ENCODE results near the gene NPFF.

The NPFF gene

GRCh38 chr12:53530920-53531319 lies 23.6 kb upstream of the NPFF start:
- Histone ChIP-seq H3K4me1 (ENCODE audit: insufficient read depth, low read length) (no peaks in the 10 kb centered on the region), H3K36me3 (ENCODE audit: insufficient read depth, low read length) (peaks cover 17% of the 10 kb centered on the region)

DNA sequence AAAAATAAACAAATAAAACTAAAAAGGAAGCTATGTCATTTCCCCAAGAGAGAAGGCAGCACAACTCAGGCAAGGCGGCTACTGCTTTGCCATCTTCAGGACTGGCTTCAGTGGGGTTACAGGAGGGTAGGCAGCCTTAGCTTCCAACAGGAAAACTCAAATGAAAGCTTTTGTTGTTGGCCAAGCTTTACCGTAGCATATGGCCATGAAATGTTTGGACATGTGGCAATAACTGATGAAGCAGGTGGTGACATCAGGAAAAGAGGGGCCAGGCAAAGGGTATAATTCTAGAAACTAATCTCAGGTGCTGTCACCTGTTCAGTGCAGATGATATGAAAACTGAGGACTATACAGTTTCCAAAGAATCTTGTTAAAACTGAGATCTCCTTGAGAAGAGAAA lies 22.8 kb upstream of the NPFF start:
- Histone ChIP-seq H3K9ac (ENCODE audit: low read depth, low read length) (no peak overlapping the region), H3K36me3 (ENCODE audit: insufficient read depth, low read length) (peaks cover 17% of the 10 kb centered on the region), H3K9me3 (ENCODE audit: control insufficient read depth, insufficient read depth, low read length) (no peaks in the 10 kb centered on the region), H3K4me1 (ENCODE audit: insufficient read depth, low read length) (no peaks in the 10 kb centered on the region)

More at GRCh38 chr12:53530920-53531319, 23.6 kb upstream of the NPFF start:
- Histone ChIP-seq H3K9me3 (ENCODE audit: control insufficient read depth, insufficient read depth, low read length) (no peaks in the 10 kb centered on the region), H3K9ac (ENCODE audit: low read depth, low read length) (no peak overlapping the region)

- no peaks in the 10 kb centered on the region for H3K9me3 ChIP-seq (ENCODE audit: control insufficient read depth, insufficient read depth, low read length)
- H3K4me1 ChIP-seq (ENCODE audit: insufficient read depth, low read length) = no peaks in the 10 kb centered on the region
- no peak overlapping the region for H3K9ac ChIP-seq (ENCODE audit: low read depth, low read length)
- peaks cover 5% of the 10 kb centered on the region; the same call in 1 of the 2 replicates for H3K36me3 ChIP-seq (ENCODE audit: insufficient read depth, low read length)
These were observed 17.2 kb upstream of the NPFF start for GRCh38 chr12:53524476-53524875.

- Histone ChIP-seq H3K36me3 (ENCODE audit: insufficient read depth, low read length) (0 out of 2 replicates have a peak, but pooled peaks cover 5% of the 10 kb centered on the region), H3K4me1 (ENCODE audit: insufficient read depth, low read length) (no peaks in the 10 kb centered on the region), H3K9ac (ENCODE audit: low read depth, low read length) (no peak overlapping the region), H3K9me3 (ENCODE audit: control insufficient read depth, insufficient read depth, low read length) (no peaks in the 10 kb centered on the region)
These were observed 15.8 kb upstream of the NPFF start for GRCh38 chr12:53523131-53523530.

DNA sequence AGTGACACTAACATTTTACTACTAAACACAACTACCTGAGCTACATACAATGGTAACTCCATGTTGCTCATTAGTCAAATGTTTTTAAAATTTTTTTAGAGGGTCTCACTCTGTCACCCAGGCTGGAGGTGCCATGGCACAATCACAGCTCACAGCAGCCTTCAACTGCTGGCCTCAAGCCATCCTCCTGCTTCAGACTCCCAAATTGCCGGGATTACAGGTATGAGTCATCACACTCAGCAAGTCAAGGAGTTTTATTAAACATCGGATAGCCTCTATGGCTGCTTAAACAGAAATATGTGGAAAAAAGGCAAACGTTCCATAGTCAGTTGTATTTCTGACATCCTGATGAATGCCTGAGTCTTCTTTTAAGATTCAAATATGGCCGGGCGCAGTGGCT lies 11.1 kb upstream of the NPFF start:
- H3K9me3 ChIP-seq (ENCODE audit: control insufficient read depth, insufficient read depth, low read length) = no peaks in the 10 kb centered on the region
- no peaks in the 10 kb centered on the region for H3K4me1 ChIP-seq (ENCODE audit: insufficient read depth, low read length)
- 0 out of 2 replicates have a peak, but pooled peaks cover 5% of the 10 kb centered on the region for H3K36me3 ChIP-seq (ENCODE audit: insufficient read depth, low read length)
- H3K9ac ChIP-seq (ENCODE audit: low read depth, low read length) = no peak overlapping the region

GRCh38 chr12:53516758-53517455 lies 9.6 kb upstream of the NPFF start:
- H3K36me3 ChIP-seq (ENCODE audit: insufficient read depth, low read length) = 0 out of 2 replicates have a peak, but pooled peaks cover 5% of the 10 kb centered on the region
- H3K9me3 ChIP-seq (ENCODE audit: control insufficient read depth, insufficient read depth, low read length) = no peaks in the 10 kb centered on the region
- H3K9ac ChIP-seq (ENCODE audit: low read depth, low read length) = no peak overlapping the region
- H3K4me1 ChIP-seq (ENCODE audit: insufficient read depth, low read length) = no peaks in the 10 kb centered on the region

GRCh38 chr12:53515291-53515680 lies 8.0 kb upstream of the NPFF start:
- Histone ChIP-seq H3K9ac (ENCODE audit: low read depth, low read length) (no peak overlapping the region), H3K36me3 (ENCODE audit: insufficient read depth, low read length) (0 out of 2 replicates have a peak, but pooled peaks cover 3% of the 10 kb centered on the region), H3K4me1 (ENCODE audit: insufficient read depth, low read length) (no peaks in the 10 kb centered on the region), H3K9me3 (ENCODE audit: control insufficient read depth, insufficient read depth, low read length) (no peaks in the 10 kb centered on the region)

GRCh38 chr12:53514628-53515290 lies 7.5 kb upstream of the NPFF start:
- H3K9ac ChIP-seq (ENCODE audit: low read depth, low read length) = no peak overlapping the region
- no peaks in the 10 kb centered on the region for H3K36me3 ChIP-seq (ENCODE audit: insufficient read depth, low read length)
- no peaks in the 10 kb centered on the region for H3K9me3 ChIP-seq (ENCODE audit: control insufficient read depth, insufficient read depth, low read length)
- no peaks in the 10 kb centered on the region for H3K4me1 ChIP-seq (ENCODE audit: insufficient read depth, low read length)

GRCh38 chr12:53513712-53514410 lies 6.6 kb upstream of the NPFF start:
- Histone ChIP-seq H3K36me3 (ENCODE audit: insufficient read depth, low read length) (no peaks in the 10 kb centered on the region), H3K9ac (ENCODE audit: low read depth, low read length) (no peak overlapping the region), H3K4me1 (ENCODE audit: insufficient read depth, low read length) (no peaks in the 10 kb centered on the region; the same call in 1 of the 2 replicates), H3K9me3 (ENCODE audit: control insufficient read depth, insufficient read depth, low read length) (no peaks in the 10 kb centered on the region)

- H3K36me3 ChIP-seq (ENCODE audit: insufficient read depth, low read length) = no peaks in the 10 kb centered on the region
- no peak overlapping the region for H3K9ac ChIP-seq (ENCODE audit: low read depth, low read length)
- no peaks in the 10 kb centered on the region; the same call in 1 of the 2 replicates for H3K4me1 ChIP-seq (ENCODE audit: insufficient read depth, low read length)
- H3K9me3 ChIP-seq (ENCODE audit: control insufficient read depth, insufficient read depth, low read length) = no peaks in the 10 kb centered on the region
These were observed 3.0 kb upstream of the NPFF start for GRCh38 chr12:53510181-53510812.

DNA sequence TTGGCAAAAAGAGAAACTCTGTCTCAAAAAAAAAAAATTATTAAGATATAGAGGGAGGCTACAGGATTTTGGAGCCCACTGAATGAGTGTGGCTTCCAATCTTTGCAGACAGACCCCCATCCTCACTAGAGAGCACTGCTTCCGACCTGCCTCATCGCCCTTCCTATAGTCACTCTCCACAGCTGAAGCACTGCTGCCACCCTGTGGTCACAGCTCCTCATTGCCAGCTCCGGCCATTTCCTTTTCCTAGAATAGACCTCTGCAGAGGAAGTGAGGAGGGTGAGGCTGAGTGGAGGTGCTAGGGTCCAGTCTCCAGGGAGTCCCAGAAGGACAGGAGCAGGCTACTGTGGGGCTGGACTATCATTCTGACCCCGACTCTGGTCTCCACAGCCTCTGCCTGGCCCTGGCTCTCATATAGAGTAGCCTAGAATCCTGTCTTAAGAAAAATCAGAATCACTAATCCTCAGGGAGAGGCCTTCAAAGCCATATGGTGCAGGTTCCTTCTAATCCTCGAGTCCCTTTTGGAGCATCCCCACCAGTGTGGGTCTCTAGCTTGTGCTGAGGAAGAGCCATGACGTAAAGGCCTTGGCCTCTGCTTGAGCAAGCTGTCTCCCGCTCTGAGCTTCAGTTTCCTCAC lies 1.4 kb upstream of the NPFF start:
- Histone ChIP-seq H3K4me1 (ENCODE audit: insufficient read depth, low read length) (no peaks in the 10 kb centered on the region; the same call in 1 of the 2 replicates), H3K9ac (ENCODE audit: low read depth, low read length) (no peak overlapping the region), H3K9me3 (ENCODE audit: control insufficient read depth, insufficient read depth, low read length) (no peaks in the 10 kb centered on the region), H3K36me3 (ENCODE audit: insufficient read depth, low read length) (no peaks in the 10 kb centered on the region)

- Histone ChIP-seq H3K36me3 (ENCODE audit: insufficient read depth, low read length) (no peaks in the 10 kb centered on the region), H3K4me1 (ENCODE audit: insufficient read depth, low read length) (no peaks in the 10 kb centered on the region; the same call in 1 of the 2 replicates), H3K9ac (ENCODE audit: low read depth, low read length) (no peak overlapping the region), H3K9me3 (ENCODE audit: control insufficient read depth, insufficient read depth, low read length) (no peaks in the 10 kb centered on the region)
These were observed 260 bp upstream of the NPFF start for GRCh38 chr12:53507603-53507885.

DNA sequence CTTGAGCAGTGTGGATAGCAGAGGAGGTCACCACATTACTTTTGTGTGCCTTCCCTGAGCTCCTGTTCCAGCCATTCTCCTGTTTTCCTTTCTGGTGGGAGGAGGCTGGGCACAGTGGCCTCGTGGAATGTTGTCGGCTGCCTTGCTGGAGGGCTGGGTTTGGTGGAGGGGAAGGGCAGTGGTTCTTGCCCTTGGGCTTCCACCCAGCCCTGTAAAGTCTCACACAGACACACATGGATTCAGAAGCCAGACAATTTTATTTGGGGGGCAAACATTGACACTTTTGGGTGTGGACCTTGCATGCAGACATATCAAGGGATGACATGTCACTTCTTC lies 866 bp downstream of the NPFF start:
- H3K9ac ChIP-seq (ENCODE audit: low read depth, low read length) = no peak overlapping the region
- peaks cover 7% of the 10 kb centered on the region; the same call in 1 of the 2 replicates for H3K4me1 ChIP-seq (ENCODE audit: insufficient read depth, low read length)
- H3K9me3 ChIP-seq (ENCODE audit: control insufficient read depth, insufficient read depth, low read length) = no peaks in the 10 kb centered on the region
- H3K36me3 ChIP-seq (ENCODE audit: insufficient read depth, low read length) = no peaks in the 10 kb centered on the region

Measured in ES-I3 (cell line).